Tibial artery (tissue), 4 donors: Measurements from ENCODE around the gene HPCAL4.

ENCODE experiments used
- DNase-seq, 2 donors: peaks; one replicate each; pipeline ENCODE4 v3.0.0-alpha.2; 2019
- H3K27ac ChIP-seq, 2 donors: fragments of 200-600 bp; sonication (generic) in 1 of 2; 1 replicate in 1 of 2; 2 replicates in 1 of 2; pipeline ENCODE4 v1.5.1; 2018 to 2019; ENCODE audit warnings: mild to moderate bottlenecking in 1 of 2
- H3K27me3 ChIP-seq, 2 donors: fragments of 200-600 bp; sonication (generic) in 1 of 2; one replicate each; pipeline versions ENCODE4 v1.5.1 to v1.6.0; 2016 to 2019
- H3K36me3 ChIP-seq, 3 donors: fragments of 200-600 bp; sonication (generic) in 2 of 3; one replicate each; pipeline ENCODE4 v1.5.1; 2016 to 2019; ENCODE audit warnings: mild to moderate bottlenecking in 2 of 3
- H3K4me1 ChIP-seq, 4 donors: fragments of 200-600 bp; sonication (generic) in 2 of 4; 1 replicate in 3 of 4; 2 replicates in 1 of 4; pipeline ENCODE4 v1.5.1; 2016 to 2019
- H3K4me3 ChIP-seq, 2 donors: fragments of 200-600 bp; sonication (generic) in 1 of 2; 1 replicate in 1 of 2; 2 replicates in 1 of 2; pipeline ENCODE4 v1.5.1; 2018 to 2019; ENCODE audit warnings: mild to moderate bottlenecking in 2 of 2
- H3K9me3 ChIP-seq, 3 donors: fragments of 200-600 bp; sonication (generic) in 1 of 3; one replicate each; pipeline ENCODE4 v1.5.1; 2016 to 2019
- CTCF ChIP-seq, 2 experiments: fragments of 200-600 bp in 1 of 2; fragments of 450-650 bp in 1 of 2; IDR thresholded peaks; one replicate each; pipeline ENCODE4 v1.5.1; 2017 to 2019; ENCODE audit warnings: antibody characterized with exemption in 2 of 2, mild to moderate bottlenecking in 1 of 2, moderate library complexity in 1 of 2
- intact Hi-C: fragments of 100-400 bp; cut with DNase I; formaldehyde crosslinking; loops from one replicate; pipeline ENCODE4 v1.15.0; 2023; ENCODE audit warnings: low total_unique reads

The HPCAL4 gene

GRCh38 chr1:39657923-39658485 lies 33.2 kb downstream of the HPCAL4 start:
- peaks cover 0 to 8% (median 6%) of the 10 kb centered on the region in 4 donors for H3K4me1 ChIP-seq
- H3K9me3 ChIP-seq = no peaks in the 10 kb centered on the region
- H3K27ac ChIP-seq = no peak overlapping the region
- intact Hi-C loops = no loop called here
- DNase-seq = peak; percentile 57 to 77
- no peaks in the 10 kb centered on the region for H3K27me3 ChIP-seq
- H3K4me3 ChIP-seq = no peak overlapping the region
- TF ChIP-seq CTCF (IDR thresholded peaks at IDR 0.05) = peak; percentile 74 to 78
- no peaks in the 10 kb centered on the region for H3K36me3 ChIP-seq

GRCh38 chr1:39657402-39657801 lies 33.8 kb downstream of the HPCAL4 start:
- Histone ChIP-seq H3K36me3 (no peaks in the 10 kb centered on the region), H3K27ac (no peak overlapping the region), H3K4me3 (no peak overlapping the region), H3K9me3 (no peaks in the 10 kb centered on the region), H3K27me3 (no peaks in the 10 kb centered on the region), H3K4me1 (peaks cover 0 to 14% (median 12%) of the 10 kb centered on the region in 4 donors)
- no peak for TF ChIP-seq CTCF (IDR thresholded peaks at IDR 0.05)
- intact Hi-C loops = no loop called here
- no peak for DNase-seq

GRCh38 chr1:39656391-39656790 lies 34.8 kb downstream of the HPCAL4 start:
- DNase-seq = no peak
- Histone ChIP-seq H3K9me3 (no peaks in the 10 kb centered on the region), H3K27me3 (no peaks in the 10 kb centered on the region), H3K27ac (no peak overlapping the region), H3K36me3 (no peaks in the 10 kb centered on the region), H3K4me3 (no peak overlapping the region), H3K4me1 (peaks cover 0 to 24% (median 17%) of the 10 kb centered on the region in 4 donors)
- TF ChIP-seq CTCF (IDR thresholded peaks at IDR 0.05) = no peak
- intact Hi-C loops = no loop called here

GRCh38 chr1:39655578-39656268 lies 35.5 kb downstream of the HPCAL4 start:
- no peak for TF ChIP-seq CTCF (IDR thresholded peaks at IDR 0.05)
- no peak overlapping the region for H3K27ac ChIP-seq
- no peaks in the 10 kb centered on the region for H3K36me3 ChIP-seq
- H3K9me3 ChIP-seq = no peaks in the 10 kb centered on the region
- peaks cover 0 to 28% (median 17%) of the 10 kb centered on the region in 4 donors for H3K4me1 ChIP-seq
- no peak for DNase-seq
- intact Hi-C loops = no loop called here
- no peaks in the 10 kb centered on the region for H3K27me3 ChIP-seq
- H3K4me3 ChIP-seq = no peak overlapping the region

GRCh38 chr1:39654291-39654690 lies 36.9 kb downstream of the HPCAL4 start:
- no peak overlapping the region for H3K27ac ChIP-seq
- no peak for TF ChIP-seq CTCF (IDR thresholded peaks at IDR 0.05)
- intact Hi-C loops = no loop called here

More at GRCh38 chr1:39654291-39654690, 36.9 kb downstream of the HPCAL4 start:
- Histone ChIP-seq H3K27me3 (no peaks in the 10 kb centered on the region), H3K9me3 (no peaks in the 10 kb centered on the region), H3K36me3 (no peaks in the 10 kb centered on the region), H3K4me3 (no peak overlapping the region), H3K4me1 (peaks cover 0 to 28% (median 17%) of the 10 kb centered on the region in 4 donors)
- peak in 1 of 2 donors; percentile 49 for DNase-seq
